ENCODE measurements around the gene UBXN6. TPM values are rescaled to one million over a fixed set of nuclear protein-coding genes. Genes with fewer than 3 reads are reported as not detected.

The UBXN6 gene
- total RNA-seq, 1 donor from 2014 or later = 169 TPM

- DNase-seq (ENCODE audit: low spot score) = no peak
Observed at GRCh38 chr19:4493929-4494690, 36.5 kb upstream of the UBXN6 start.

DNA sequence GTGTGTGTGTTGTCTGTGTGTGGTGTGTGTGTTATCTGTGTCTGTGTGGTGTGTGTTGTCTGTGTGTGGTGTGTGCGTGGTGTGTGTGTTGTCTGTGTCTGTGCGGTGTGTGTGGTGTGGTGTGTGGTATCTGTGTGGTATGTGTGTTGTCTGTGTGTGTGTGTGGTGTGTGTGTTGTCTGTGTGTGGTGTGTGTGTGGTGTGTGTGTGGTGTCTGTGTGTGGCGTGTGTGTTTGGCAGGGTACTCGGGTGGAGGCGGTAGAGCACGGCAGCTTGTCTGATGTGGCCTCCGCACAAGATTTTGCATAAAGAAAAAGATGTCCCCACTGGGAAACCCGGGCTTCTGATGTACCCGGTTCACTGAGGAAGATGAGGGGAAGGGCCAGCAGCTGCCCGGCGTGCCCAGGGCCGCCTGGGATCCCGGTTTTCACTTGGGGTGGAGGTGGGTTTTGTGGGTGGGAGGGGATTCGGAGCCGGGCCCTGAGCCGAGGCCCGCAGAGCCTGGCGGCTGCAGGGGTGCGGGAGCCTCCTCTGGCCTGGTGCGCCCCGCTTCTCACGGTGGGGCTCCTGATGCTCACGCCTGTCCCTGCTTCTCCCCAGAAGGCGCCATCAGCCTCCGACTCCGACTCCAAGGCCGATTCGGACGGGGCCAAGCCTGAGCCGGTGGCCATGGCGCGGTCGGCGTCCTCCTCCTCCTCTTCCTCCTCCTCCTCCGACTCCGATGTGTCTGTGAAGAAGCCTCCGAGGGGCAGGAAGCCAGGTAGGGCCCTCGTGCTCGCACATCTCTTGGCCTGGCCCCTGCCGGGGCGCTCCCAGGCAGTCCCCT, 35.7 kb upstream of the UBXN6 start:
- no peak for DNase-seq (ENCODE audit: low spot score)

DNA sequence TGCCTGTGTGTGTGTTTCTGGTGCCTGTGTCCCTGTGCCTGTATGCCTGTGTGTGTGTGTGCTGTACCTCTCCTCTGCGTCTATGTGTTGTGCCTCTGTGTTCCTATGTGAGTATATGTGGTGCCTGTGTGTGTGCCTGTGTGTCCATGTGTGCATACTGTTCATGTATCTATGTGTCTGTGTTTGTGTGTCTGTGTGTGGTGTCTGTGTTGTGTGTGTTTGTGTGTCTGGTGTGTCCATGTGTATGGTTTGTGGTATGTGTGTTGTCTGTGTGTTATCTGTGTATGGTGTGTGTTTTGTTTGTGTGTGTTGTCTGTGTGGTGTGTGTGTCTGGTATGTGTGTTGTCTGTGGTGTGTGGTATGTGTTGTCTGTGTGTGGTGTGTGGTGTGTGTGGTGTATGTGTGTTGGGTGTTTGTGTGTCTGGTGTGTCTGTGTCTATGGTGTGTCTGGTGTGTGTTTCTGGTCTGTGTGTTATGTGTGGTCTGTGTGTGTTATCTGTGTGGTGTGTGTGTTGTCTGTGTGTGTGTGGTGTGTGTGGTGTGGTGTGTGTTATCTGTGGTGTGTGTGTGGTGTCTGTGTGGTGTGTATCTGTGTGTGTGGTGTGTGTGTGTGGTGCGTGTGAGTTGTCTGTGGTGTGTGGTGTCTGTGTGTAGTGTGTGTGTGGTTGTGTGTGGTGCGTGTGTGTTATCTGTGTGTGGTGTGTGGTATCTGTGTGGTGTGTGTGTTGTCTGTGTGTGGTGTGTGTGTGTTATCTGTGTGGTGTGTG, 34.9 kb upstream of the UBXN6 start:
- DNase-seq (ENCODE audit: low spot score) = no peak

DNA sequence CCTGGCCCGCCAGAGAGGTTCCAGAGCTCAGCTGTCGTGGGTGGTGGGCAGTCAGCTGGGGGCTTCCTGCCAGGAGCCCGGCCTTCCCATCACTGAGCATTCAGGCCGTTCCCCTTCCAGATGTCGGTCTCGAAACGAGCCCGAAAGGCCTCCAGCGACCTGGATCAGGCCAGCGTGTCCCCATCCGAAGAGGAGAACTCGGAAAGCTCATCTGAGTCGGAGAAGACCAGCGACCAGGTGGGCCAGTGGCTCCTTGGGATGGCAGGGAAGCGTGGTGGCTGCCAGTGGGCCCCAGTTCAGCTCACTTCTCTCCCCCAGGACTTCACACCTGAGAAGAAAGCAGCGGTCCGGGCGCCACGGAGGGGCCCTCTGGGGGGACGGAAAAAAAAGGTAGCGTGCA, 33.9 kb upstream of the UBXN6 start:
- DNase-seq (ENCODE audit: low spot score) = no peak

DNA sequence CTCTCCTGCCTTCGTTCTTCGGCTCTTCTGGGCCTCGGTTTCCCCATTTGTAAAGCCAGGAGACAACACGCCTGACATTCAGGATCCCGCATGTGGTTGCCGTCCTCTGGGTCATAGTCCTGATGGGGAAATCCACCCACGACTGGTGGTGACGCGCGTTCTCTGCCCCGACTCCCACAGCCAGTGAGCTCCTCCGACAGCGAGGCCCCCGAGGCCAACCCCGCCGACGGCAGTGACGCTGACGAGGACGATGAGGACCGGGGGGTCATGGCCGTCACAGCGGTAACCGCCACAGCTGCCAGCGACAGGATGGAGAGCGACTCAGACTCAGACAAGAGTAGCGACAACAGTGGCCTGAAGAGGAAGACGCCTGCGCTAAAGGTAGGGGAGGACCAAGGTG, 30.9 kb upstream of the UBXN6 start:
- no peak for DNase-seq (ENCODE audit: low spot score)

DNA sequence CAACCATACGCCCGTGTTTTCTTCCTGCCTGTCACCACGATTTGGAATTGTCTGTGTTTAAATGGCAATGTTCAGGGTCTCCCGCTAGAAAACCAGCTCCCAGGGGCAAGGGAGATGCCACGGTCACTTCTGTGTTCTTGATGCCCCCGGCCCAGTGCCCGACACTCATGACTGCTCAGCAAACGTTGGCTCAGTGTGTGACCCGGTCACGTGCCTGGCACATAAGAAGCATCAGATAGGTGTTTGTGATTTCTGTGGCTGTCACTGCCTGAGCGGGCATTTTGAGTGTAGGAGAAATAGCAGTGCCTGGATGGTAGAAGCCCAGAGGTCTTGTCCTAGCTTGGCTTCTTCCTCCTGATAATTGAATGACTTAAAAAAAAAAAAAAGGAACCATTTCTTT, 30.0 kb upstream of the UBXN6 start:
- DNase-seq (ENCODE audit: low spot score) = no peak

DNA sequence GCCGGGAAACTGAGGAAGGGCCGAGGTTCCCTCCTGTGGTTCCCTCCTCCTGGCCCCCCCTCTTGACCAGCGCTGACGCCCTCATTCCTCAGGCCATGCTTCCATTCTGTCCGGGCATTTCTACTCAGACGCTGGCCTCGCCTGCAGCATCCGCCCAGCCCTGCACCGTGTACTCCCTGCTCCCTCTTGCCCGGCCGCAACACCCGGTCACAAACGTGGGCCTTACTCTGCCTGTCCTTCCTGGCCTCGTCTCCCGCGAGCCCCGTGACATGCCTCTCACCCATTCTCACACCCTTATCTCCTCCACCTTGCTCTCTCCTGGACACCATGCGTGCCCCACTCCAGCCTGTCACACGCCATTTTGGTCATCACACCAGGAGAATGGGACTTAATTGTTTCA, 25.8 kb upstream of the UBXN6 start:
- DNase-seq (ENCODE audit: low spot score) = no peak

DNA sequence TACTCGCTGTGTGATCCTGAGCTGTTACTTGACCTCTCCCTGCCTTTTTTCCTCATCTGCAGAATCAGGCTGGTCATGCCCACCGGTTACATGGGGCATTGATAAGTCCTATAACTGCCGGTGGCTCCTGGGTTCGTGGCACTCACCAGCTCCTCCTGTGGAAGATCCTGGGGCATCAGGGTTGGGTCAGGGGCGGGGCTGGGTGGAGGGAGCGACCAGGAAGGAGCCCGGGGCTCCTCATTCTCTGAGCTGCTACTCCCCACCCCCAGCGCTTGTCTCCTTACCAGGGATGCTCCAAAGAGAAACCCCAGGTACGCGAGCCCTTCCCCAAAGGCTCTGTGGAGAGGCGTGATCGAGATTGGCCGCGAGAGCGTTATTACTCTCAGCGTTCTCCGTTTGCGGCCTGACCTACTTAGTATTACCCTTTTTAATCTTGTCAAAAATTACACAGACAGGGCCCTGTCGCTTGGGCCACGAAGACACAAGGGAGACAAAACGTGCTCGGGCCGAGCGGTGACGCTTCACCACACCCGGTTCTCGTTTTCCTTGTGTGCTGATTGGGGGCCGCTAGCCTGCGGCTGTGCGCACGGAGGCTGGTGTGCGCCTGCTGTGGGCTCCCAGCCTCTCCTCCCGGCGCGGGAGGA, 25.2 kb upstream of the UBXN6 start:
- no peak for DNase-seq (ENCODE audit: low spot score)

DNA sequence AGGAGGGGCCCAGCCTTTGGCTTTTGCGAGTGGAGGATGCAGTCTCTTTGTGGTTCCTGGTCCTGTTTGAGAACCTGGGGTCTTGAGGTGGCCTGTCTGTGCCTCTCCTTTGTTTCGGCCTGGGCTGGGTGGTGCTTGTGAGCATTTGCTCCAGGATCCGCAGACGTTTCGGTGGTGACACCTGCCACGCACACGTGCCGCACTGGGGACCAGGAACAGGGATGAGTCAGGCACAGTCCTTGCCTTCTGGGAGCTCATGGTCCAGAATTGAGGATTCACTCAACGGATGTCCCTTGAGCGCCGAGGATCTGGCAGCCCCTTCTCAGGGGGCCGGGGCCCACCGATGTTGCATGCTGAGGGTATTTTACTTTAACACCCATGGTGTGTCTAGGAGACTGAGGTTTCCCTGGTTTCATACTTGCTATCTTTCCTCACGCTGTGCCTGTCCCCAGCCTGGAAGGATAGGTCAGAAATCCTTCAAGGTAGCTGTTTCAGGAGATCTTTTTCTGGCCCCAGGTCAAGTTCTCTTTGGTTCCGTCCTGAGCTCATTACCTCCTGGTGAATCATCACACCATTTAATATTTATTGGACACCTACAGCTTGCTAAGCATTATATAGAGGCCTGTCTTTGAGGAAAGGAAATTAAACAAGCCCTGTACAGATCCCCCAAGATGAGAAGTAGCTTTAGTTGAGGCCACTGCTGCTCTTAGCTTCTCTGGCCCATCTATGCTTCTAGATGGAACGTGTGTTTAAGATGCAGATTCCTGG, 19.6 kb upstream of the UBXN6 start:
- DNase-seq (ENCODE audit: low spot score) = no peak

GRCh38 chr19:4474514-4475022, 17.0 kb upstream of the UBXN6 start:
- DNase-seq (ENCODE audit: low spot score) = peak; percentile 87

DNA sequence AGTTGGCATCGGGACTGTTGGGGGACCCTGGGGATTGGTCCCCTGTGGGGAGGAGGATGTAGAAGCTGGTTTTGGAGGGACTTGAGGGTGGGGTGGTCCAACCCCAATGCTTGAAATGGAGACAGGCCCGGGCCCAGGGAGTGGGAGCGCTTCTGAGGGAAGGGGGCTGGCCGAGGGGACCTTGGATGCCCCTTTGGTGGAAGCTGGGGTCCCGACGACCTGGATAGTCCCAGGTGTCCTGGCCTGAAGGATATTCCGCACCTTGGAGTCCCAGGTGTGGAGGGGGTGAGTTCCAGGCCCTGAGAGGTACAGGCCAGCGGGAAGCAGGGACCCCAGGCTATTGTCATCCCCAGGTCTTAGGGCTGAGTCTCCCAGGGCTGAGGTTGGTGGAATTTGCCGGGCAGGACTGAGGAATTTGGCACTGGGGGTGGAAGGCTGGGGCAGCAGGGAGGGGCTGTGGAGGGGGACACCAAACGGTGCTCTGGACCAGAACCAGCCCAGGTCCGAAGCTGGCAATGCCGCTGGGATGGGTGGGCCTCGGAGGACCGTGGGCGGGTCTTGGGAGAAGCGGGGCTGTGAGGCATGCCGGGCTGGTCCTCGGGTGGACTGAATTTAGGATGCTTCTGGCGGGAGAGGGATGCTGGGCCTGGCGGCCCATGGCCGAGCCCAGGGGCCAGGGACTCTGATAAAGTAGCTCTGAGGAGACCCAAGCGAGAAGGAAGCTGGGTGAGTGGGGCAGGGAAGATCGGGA, 16.3 kb upstream of the UBXN6 start:
- DNase-seq (ENCODE audit: low spot score) = no peak

- DNase-seq (ENCODE audit: low spot score) = no peak
Observed at GRCh38 chr19:4473011-4473762, 15.6 kb upstream of the UBXN6 start.

DNA sequence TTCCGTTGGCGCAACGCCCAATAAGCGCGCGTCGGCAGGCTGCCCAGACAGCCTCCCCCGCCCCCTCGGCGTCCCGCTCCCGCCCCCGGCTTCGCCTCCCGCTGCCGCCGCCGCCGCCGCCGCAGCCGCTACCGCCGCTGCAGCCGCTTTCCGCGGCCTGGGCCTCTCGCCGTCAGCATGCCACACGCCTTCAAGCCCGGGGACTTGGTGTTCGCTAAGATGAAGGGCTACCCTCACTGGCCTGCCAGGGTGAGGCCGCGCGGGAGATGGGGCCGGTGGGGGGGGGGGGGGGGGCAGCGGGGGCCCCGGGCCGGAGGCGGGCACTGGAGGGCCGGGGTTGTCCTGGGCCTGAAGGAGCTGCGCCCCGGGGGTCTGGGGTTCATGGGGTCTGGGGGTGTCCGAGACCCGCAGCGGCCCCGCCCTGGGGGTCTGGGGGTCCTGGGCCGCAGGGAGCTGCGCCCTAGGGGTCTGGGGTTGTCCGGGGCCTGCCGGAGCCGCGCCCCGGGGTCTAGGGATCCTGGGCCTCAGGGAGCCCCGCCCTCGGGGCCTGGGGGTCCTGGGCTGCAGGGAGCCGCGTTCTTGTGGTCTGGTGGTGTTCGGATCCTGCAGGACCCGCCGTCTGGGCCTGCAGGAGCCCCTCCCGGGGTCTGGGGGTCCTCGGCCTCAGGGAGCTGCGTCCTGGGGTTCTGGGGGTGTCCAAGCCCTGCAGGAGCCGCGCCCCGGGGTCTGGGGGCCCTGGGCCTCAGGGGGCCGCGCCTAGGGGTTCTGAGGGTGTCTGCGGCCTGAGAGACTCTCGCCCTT, 14.8 kb upstream of the UBXN6 start, which contains the start of gene HDGFL2:
TSS of gene HDGFL2 (plus strand) at position 124 of the 801 bp plus-strand sequence. CDS start at position 178, 54 bp downstream.
- no peak for DNase-seq (ENCODE audit: low spot score)

DNA sequence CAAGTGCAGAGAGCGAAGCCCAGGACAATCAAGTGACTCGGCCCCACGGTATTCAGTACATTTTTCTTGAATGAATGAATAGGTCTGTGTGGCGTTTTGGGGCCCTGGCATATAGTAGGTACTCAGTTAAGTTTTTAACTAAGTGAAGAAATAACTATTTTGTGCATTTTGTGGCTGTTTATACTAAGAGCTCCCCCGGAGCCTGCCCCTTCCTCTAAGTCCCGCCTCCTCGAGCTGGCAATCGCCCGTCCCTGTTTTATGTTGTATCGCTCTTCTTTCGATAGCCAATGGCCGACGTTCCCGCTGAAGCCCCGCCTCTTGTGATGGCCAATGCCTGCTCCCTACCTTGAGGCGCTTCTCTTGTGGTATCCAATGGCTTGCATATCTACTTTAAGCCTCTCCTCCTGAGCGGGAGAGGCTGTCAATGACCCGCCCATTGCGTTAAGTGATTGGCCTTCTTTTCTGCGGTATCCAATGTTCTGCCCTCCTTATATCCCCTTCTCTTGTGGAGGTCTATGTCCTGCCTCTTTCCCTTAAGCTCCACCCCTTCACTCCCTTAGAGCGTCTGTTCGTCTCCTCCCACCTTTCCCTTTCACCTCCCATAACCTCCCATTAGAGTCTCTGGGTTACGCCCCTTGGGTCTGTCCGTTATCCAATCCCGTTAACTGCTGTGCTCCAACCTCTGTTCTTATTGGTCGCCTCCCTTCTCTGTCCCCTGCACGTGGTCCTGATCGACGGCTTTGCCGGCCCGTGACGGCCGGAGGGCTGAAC, 14.0 kb upstream of the UBXN6 start:
- peak; percentile 100 for DNase-seq (ENCODE audit: low spot score)

DNA sequence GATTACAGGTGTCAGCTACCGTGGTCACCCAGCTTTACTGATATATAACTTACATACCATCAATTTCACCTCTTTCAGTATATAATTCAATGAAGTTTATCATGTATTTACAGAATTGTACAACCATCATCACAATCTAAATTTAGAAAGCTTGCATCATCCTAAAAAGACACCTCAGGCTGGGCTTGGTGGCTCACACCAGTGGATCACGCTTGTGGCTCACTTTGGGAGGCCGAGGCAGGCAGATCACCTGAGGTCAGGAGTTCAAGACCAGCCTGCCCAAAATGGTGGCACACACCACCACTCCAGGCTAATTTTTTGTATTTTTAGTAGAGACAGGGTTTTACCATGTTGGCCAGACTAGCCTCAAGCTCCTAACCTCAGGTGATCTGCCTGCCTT, 10.2 kb upstream of the UBXN6 start:
- no peak for DNase-seq (ENCODE audit: low spot score)

- DNase-seq (ENCODE audit: low spot score) = no peak
Observed at GRCh38 chr19:4464815-4465581, 7.4 kb upstream of the UBXN6 start.

All from umbilical cord (tissue), 2 donors.